ENCODE data around the gene PLPPR5. TPM values are rescaled to one million over a fixed set of nuclear protein-coding genes. Genes with fewer than 3 reads are reported as not detected.

PLPPR5 gene
- total RNA-seq, 4 donors from 2014 or later = not detected

DNA sequence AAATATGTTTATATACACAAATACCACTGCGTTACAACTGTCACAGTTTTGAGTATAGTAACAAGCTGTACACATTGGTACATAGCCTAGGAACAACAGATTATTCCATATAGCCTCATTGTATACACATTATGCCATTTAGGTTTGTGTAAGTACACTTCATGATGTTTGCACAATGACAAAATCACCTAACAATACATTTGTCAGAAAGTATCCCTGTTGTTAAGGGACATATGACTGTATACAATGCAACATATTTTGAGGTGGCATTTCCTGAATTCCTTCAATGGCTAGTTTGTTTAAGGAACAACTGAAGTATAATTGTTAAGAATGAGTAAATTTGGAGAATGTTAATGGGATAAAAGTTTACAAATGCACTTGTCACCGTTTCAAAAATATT is 19.0 kb downstream of the PLPPR5 start:
- 89% methylated on average over 2 of the region's 2 CpGs for WGBS

DNA sequence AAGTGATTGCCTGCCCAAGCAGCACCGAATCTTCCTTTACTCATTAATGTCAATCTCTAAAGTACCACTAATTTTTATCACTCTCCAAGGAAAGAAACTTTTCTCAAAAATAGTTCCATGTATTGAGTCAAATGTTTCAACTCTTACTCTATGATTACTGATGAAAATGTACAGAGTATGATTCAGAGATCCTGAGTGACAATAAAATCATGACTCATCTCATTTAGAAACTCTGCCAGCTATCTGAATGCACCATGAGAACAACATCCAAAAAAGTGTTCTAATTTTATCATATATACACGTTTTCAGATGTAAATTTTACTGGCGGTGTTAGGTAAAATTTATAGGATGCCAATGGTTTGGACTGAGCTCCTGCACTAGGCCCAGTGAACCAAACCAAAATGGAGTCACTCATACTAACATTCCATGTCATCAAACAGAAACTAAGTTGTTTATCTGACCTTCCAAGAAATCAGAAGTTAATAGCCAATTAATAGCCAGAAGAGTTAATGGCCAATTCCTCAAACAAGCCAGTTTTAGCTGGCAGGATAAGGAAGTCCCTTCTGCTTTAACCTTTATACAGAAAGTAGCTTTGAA is 22.6 kb downstream of the PLPPR5 start:
- Histone ChIP-seq H3K9me3 (no peaks in the 10 kb centered on the region), H3K27me3 (no peaks in the 10 kb centered on the region), H3K4me1 (no peaks in the 10 kb centered on the region), H3K4me3 (no peak overlapping the region), H3K27ac (no peak overlapping the region), H3K36me3 (no peaks in the 10 kb centered on the region)
- 52% methylated on average over 3 of the region's 3 CpGs for WGBS
- TF ChIP-seq EP300 (IDR thresholded peaks at IDR 0.05) = no peak
- TF ChIP-seq POLR2A (IDR thresholded peaks at IDR 0.05) = no peak
- no peak for TF ChIP-seq POLR2AphosphoS5 (IDR thresholded peaks at IDR 0.05)
- TF ChIP-seq, protein P1, sequence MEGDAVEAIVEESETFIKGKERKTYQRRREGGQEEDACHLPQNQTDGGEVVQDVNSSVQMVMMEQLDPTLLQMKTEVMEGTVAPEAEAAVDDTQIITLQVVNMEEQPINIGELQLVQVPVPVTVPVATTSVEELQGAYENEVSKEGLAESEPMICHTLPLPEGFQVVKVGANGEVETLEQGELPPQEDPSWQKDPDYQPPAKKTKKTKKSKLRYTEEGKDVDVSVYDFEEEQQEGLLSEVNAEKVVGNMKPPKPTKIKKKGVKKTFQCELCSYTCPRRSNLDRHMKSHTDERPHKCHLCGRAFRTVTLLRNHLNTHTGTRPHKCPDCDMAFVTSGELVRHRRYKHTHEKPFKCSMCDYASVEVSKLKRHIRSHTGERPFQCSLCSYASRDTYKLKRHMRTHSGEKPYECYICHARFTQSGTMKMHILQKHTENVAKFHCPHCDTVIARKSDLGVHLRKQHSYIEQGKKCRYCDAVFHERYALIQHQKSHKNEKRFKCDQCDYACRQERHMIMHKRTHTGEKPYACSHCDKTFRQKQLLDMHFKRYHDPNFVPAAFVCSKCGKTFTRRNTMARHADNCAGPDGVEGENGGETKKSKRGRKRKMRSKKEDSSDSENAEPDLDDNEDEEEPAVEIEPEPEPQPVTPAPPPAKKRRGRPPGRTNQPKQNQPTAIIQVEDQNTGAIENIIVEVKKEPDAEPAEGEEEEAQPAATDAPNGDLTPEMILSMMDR (IDR thresholded peaks at IDR 0.05) = no peak
- DNase-seq (ENCODE audit: low spot score in 2 of 2) = no peak

More for the DNA sequence above, 19.0 kb downstream of the PLPPR5 start:
- TF ChIP-seq POLR2A (IDR thresholded peaks at IDR 0.05) = no peak
- no peak for TF ChIP-seq POLR2AphosphoS5 (IDR thresholded peaks at IDR 0.05)
- TF ChIP-seq, protein P1 (IDR thresholded peaks at IDR 0.05) = no peak
- no peak for TF ChIP-seq EP300 (IDR thresholded peaks at IDR 0.05)
- Histone ChIP-seq H3K4me1 (no peaks in the 10 kb centered on the region), H3K4me3 (no peak overlapping the region), H3K27ac (no peak overlapping the region), H3K36me3 (no peaks in the 10 kb centered on the region), H3K27me3 (no peaks in the 10 kb centered on the region), H3K9me3 (no peaks in the 10 kb centered on the region)
- DNase-seq (ENCODE audit: low spot score in 2 of 2) = no peak

DNA sequence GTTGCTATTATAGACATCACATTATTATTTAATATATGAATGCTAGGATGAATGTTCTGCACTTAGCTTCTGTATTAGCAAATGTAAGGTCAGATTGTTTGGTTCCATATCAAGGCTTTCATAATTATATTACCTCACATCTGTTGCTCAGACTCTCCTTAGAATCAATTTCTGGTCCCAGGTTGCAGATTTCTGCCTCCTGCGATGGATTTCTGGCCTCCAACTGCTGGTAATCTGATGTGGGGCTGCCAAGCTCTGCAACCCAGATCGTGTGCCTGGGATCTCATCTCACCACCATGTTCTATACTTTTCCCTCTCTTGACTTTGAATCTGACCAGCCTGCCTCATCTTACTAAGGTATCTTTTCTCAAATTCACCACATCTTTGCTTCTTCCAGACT is 25.2 kb downstream of the PLPPR5 start:
- no peaks in the 10 kb centered on the region for H3K9me3 ChIP-seq
- TF ChIP-seq POLR2A (IDR thresholded peaks at IDR 0.05) = no peak
- no peak for TF ChIP-seq POLR2AphosphoS5 (IDR thresholded peaks at IDR 0.05)
- no peak for TF ChIP-seq EP300 (IDR thresholded peaks at IDR 0.05)
- TF ChIP-seq, protein P1 (IDR thresholded peaks at IDR 0.05) = no peak
- 82% methylated on average over 2 of the region's 2 CpGs for WGBS
- H3K27ac ChIP-seq = no peak overlapping the region
- no peaks in the 10 kb centered on the region for H3K4me1 ChIP-seq
- DNase-seq (ENCODE audit: low spot score in 2 of 2) = no peak
- H3K4me3 ChIP-seq = no peak overlapping the region
- H3K27me3 ChIP-seq = no peaks in the 10 kb centered on the region
- H3K36me3 ChIP-seq = no peaks in the 10 kb centered on the region

DNA sequence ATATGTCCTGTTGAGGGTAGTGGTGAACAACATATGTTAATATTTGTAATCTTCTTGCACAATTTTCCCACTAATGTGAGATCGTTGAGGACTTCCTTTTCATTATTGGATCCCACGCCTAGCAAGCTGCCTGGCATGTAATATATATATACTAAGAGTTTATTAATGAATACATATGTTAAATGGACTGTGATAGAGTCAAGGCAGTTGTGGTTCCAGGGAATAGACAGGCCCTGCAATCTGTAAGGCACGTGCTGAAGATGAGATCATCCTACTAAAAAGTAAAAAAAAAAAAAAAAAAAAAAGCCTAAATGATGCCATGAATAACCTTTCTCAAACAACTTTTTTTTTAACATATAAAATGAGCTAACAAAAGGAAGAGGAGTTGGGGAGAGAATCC is 28.9 kb downstream of the PLPPR5 start:
- Histone ChIP-seq H3K9me3 (no peaks in the 10 kb centered on the region), H3K27ac (no peak overlapping the region), H3K4me3 (no peak overlapping the region), H3K4me1 (no peaks in the 10 kb centered on the region), H3K36me3 (no peaks in the 10 kb centered on the region), H3K27me3 (no peaks in the 10 kb centered on the region)
- TF ChIP-seq POLR2A (IDR thresholded peaks at IDR 0.05) (no peak), POLR2AphosphoS5 (IDR thresholded peaks at IDR 0.05) (no peak), EP300 (IDR thresholded peaks at IDR 0.05) (no peak)
- TF ChIP-seq, protein P1 (IDR thresholded peaks at IDR 0.05) = no peak
- WGBS = 65% methylated on average over 3 of the region's 3 CpGs
- no peak for DNase-seq (ENCODE audit: low spot score in 2 of 2)

DNA sequence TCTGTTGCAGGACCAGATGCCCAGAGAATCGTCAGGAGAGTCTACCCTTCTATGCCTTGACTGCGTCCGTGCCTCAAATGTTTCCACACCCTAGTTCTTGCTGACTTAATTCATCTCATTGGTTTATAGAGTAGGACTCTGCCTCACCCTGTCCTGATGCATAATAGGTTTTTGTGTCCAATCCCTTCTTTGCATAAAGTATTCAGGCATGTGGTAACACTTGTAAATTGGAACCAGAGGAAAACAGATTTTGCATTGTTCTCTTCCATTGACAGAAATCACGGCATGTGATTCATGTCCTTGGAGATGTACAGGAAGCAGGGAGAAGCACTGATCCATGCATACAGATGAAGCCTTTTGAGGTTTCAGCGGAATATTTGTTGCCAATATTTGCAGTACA is 29.5 kb downstream of the PLPPR5 start:
- Histone ChIP-seq H3K4me3 (no peak overlapping the region), H3K27ac (no peak overlapping the region), H3K27me3 (no peaks in the 10 kb centered on the region), H3K4me1 (no peaks in the 10 kb centered on the region), H3K36me3 (no peaks in the 10 kb centered on the region), H3K9me3 (no peaks in the 10 kb centered on the region)
- TF ChIP-seq POLR2A (IDR thresholded peaks at IDR 0.05) (no peak), EP300 (IDR thresholded peaks at IDR 0.05) (no peak)
- TF ChIP-seq, protein P1 (IDR thresholded peaks at IDR 0.05) = no peak
- DNase-seq (ENCODE audit: low spot score in 2 of 2) = no peak
- WGBS = 53% methylated on average over 5 of the region's 5 CpGs

Measured in suprapubic skin (tissue), 4 donors.